Parathyroid adenoma (tissue), 2 donors: ENCODE results near the gene PPIL6.

ENCODE experiments used
- H2AFZ ChIP-seq: fragments of 300-600 bp; sonication (generic); one replicate; pipeline ENCODE4 v1.7.0; 2017; ENCODE audit warnings: antibody characterized with exemption, mild to moderate bottlenecking
- H3K27ac ChIP-seq: fragments of 300-600 bp; sonication (generic); one replicate; pipeline ENCODE4 v1.7.0; 2017
- H3K27me3 ChIP-seq: fragments of 300-600 bp; sonication (generic); one replicate; pipeline ENCODE4 v1.7.0; 2017; ENCODE audit warnings: low read length; ENCODE audit not compliant: control insufficient read depth, insufficient read depth
- H3K36me3 ChIP-seq: fragments of 300-600 bp; sonication (generic); one replicate; pipeline ENCODE4 v1.7.0; 2017; ENCODE audit warnings: low read length; ENCODE audit not compliant: control insufficient read depth, insufficient read depth
- H3K4me1 ChIP-seq: fragments of 300-600 bp; sonication (generic); one replicate; pipeline ENCODE4 v1.7.0; 2017; ENCODE audit warnings: control low read depth
- H3K4me2 ChIP-seq: fragments of 300-600 bp; sonication (generic); one replicate; pipeline ENCODE4 v1.7.0; 2017; ENCODE audit warnings: low read length
- H3K4me3 ChIP-seq: fragments of 300-600 bp; sonication (generic); one replicate; pipeline ENCODE4 v1.7.0; 2017; ENCODE audit warnings: low read depth, low read length
- H3K79me2 ChIP-seq: fragments of 300-600 bp; sonication (generic); one replicate; pipeline ENCODE4 v1.7.0; 2017; ENCODE audit warnings: control low read depth
- H3K9ac ChIP-seq: fragments of 300-600 bp; sonication (generic); one replicate; pipeline ENCODE4 v1.7.0; 2017; ENCODE audit warnings: mild to moderate bottlenecking
- H3K9me3 ChIP-seq: fragments of 300-600 bp; sonication (generic); one replicate; pipeline ENCODE4 v1.7.0; 2017; ENCODE audit warnings: low read length; ENCODE audit not compliant: control insufficient read depth
- TF ChIP-seq, protein P1 (sequence below): fragments of 300-600 bp; sonication (generic); IDR thresholded peaks from one replicate; pipeline ENCODE4 v1.7.0; 2017; ENCODE audit warnings: antibody characterized with exemption, mild to moderate bottlenecking
- donor health status: primary hyperparathyroidism.

PPIL6 gene

DNA sequence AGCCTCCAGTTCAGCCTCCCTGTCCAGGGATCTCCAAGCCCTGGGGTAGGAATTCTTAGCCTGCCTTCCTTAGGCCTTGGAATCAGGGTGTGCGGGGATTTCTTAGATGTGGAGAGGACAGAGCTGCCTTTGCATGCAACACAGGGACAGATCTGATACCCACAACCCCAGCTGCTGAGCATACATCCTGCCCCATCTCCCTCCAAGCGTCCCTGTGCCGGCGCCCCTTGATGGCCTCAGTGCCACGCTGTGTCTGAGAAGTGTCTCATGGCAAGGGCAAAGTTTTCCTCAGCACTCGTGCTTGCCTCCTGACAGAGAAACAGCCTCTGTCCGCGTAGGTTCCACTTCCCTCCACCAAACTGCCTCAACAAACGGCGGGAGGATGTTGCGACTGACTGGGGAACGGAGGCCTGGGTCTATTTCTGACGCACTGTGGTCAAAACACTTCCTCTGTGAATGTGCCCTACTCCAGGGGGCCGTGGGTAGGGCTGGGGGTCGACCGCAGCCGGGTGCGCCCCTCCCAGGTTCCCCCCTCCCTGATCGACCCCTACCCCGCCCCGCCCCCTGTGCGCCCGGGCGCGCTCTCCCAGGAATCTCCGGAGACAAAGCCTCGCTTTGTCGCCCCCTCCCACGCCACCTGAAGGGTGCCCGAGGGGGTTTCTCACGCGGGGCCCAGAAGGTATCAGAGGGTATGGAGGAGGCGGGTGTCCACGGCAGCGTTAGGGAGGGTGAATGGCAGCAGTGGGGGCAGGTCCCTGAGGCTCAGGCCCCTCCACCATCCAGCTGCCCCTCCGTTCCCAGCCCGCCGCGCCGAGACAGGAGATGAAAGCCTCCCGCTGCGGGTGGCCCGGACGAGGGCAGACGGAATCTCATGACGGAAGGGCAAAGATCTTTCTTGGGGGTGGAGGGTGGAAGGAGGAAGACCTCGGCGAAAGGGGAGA, 14.3 kb upstream of the PPIL6 start:
- peak overlapping the region; percentile 86 for H3K4me2 ChIP-seq
- peaks cover 26% of the 10 kb centered on the region for H3K4me1 ChIP-seq
- H3K79me2 ChIP-seq = no peaks in the 10 kb centered on the region
- H3K27me3 ChIP-seq = no peaks in the 10 kb centered on the region
- H3K36me3 ChIP-seq = no peaks in the 10 kb centered on the region
- peak overlapping the region; percentile 4 for H3K27ac ChIP-seq
- TF ChIP-seq, protein P1, sequence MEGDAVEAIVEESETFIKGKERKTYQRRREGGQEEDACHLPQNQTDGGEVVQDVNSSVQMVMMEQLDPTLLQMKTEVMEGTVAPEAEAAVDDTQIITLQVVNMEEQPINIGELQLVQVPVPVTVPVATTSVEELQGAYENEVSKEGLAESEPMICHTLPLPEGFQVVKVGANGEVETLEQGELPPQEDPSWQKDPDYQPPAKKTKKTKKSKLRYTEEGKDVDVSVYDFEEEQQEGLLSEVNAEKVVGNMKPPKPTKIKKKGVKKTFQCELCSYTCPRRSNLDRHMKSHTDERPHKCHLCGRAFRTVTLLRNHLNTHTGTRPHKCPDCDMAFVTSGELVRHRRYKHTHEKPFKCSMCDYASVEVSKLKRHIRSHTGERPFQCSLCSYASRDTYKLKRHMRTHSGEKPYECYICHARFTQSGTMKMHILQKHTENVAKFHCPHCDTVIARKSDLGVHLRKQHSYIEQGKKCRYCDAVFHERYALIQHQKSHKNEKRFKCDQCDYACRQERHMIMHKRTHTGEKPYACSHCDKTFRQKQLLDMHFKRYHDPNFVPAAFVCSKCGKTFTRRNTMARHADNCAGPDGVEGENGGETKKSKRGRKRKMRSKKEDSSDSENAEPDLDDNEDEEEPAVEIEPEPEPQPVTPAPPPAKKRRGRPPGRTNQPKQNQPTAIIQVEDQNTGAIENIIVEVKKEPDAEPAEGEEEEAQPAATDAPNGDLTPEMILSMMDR = no peak
- H3K9ac ChIP-seq = no peak overlapping the region
- H3K9me3 ChIP-seq = no peaks in the 10 kb centered on the region
- peak overlapping the region; percentile 75 for H3K4me3 ChIP-seq
- peak overlapping the region; percentile 96 for H2AFZ ChIP-seq

DNA sequence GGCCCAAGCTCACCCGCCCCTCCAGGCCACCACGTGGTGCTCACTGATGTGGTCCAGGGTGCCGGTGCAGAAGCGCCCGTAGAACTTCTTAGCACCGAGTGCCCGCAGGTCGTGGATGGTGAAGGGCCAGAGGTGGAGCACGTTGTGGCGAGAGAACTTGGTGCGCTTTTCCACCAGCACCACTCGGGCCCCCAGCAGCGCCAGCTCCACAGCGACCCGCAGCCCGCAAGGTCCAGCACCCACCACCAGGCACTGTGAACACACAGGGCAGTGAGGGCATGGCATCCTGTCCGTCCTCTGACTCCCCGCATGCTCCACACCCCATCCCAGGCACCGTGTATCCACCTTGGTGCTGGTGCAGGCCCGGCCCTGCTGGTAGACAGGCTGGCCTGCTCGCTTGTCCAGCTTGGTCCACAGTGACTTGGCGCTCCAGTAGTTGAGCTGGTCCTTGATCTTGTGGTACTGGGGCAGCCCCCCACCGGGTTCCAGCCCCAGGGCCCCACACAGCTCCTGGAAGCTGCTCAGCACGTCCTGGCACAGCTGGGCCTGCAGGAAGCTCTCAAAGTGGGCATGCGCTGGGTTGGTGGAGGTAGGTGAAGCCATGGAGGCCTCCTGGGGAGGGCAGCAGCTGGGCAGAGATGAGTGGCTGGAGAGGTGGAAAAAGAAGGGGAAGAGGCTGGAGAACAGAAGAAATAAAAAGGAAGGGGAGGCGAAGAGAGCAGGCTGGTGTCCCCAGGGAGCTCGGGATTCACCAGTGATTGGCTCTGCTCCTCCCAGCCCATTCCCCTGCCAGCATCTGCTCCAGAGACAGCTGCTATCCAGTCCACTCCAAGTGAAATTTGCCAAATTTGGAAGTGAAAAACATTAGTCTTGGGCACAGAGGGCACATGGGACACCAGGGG, 13.4 kb upstream of the PPIL6 start:
- peak overlapping the region; percentile 96 for H2AFZ ChIP-seq
- TF ChIP-seq, protein P1 = no peak
- H3K4me2 ChIP-seq = peak overlapping the region; percentile 86
- peaks cover 20% of the 10 kb centered on the region for H3K4me1 ChIP-seq
- H3K4me3 ChIP-seq = peak overlapping the region; percentile 15
- no peak overlapping the region for H3K9ac ChIP-seq
- H3K27me3 ChIP-seq = no peaks in the 10 kb centered on the region
- H3K79me2 ChIP-seq = no peaks in the 10 kb centered on the region
- H3K9me3 ChIP-seq = no peaks in the 10 kb centered on the region
- no peaks in the 10 kb centered on the region for H3K36me3 ChIP-seq
- H3K27ac ChIP-seq = peak overlapping the region; percentile 4

DNA sequence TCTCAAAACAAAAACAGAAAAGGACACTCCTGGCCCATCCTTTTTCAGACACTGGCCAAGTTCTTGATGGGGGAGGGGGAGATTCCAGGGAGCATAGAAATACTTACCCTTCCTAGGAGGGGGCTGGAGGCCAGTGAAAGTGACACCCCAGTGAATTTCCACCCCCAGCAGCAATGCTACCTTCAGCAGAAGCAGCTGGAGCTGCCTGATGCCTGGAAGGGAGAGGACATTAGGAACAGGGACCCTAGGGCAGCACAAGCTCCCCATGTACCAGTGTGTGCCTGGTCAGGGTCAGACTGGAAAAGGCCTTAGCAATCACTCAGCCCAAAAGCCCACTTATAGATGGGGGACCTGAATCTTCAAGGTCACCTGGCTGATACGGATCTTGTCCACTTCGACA, 12.7 kb upstream of the PPIL6 start:
- no peak overlapping the region for H3K9ac ChIP-seq
- H3K36me3 ChIP-seq = no peaks in the 10 kb centered on the region
- no peak overlapping the region for H2AFZ ChIP-seq
- no peaks in the 10 kb centered on the region for H3K9me3 ChIP-seq
- TF ChIP-seq, protein P1 = no peak
- H3K27ac ChIP-seq = no peak overlapping the region
- peaks cover 22% of the 10 kb centered on the region for H3K4me1 ChIP-seq
- H3K4me2 ChIP-seq = no peak overlapping the region
- H3K4me3 ChIP-seq = no peak overlapping the region
- H3K27me3 ChIP-seq = no peaks in the 10 kb centered on the region
- no peaks in the 10 kb centered on the region for H3K79me2 ChIP-seq

DNA sequence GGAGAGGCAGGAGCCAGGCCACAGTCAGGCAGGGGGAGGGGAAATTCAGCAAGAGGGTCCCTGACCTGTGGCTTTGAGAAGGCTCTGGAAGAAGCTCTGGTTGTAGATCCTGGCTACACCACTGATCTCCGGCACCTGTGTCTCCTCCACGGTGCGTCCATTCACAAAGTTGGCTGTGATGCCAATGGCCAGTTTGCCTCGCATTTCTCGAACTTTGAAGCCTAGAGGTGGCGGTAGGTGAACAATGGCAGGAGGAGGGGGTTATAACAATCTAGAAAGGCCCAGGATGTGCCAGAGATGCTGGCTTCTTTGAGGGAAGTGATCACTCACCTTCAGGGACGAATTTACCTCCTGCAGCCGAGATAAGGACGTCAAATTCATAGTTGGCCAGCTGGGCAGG, 11.8 kb upstream of the PPIL6 start:
- Histone ChIP-seq H3K9me3 (no peaks in the 10 kb centered on the region), H3K4me1 (peaks cover 21% of the 10 kb centered on the region), H2AFZ (no peak overlapping the region), H3K27me3 (no peaks in the 10 kb centered on the region), H3K79me2 (no peaks in the 10 kb centered on the region), H3K27ac (no peak overlapping the region), H3K9ac (no peak overlapping the region), H3K4me3 (no peak overlapping the region), H3K4me2 (peak overlapping the region; percentile 12), H3K36me3 (no peaks in the 10 kb centered on the region)
- TF ChIP-seq, protein P1 = no peak
